Naive thymus-derived CD4-positive, alpha-beta T cell (primary cell): ENCODE measurements around the gene AGAP1. TPM values are rescaled to one million over a fixed set of nuclear protein-coding genes. Genes with fewer than 3 reads are reported as not detected.

Experiments
- ATAC-seq: fragments of 150-1000 bp; cut with Tn5 transposase; 2 replicates; pipeline ENCODE4 v1.10.0; 2021; ENCODE audit warnings: mild to moderate bottlenecking, moderate library complexity
- CTCF ChIA-PET: fragments of 350-600 bp; sonication (Branson Sonifier 250); formaldehyde crosslinking; loops from one replicate; lab custom pipeline; 2021; ENCODE audit warnings: antibody characterized with exemption; lab: Charles Lee
- POLR2A ChIA-PET: fragments of 350-600 bp; sonication (Branson Sonifier 250); formaldehyde crosslinking; loops from one replicate; lab custom pipeline; 2021; ENCODE audit warnings: antibody characterized with exemption, inconsistent platforms; lab: Charles Lee
- DNase-seq, 9 donors: peaks; one replicate each; pipeline versions ENCODE4 v3.0.0 to v3.0.0-alpha.2; 2020 to 2022; ENCODE audit warnings: mixed read lengths in 1 of 9
- H3K27ac ChIP-seq: one replicate; pipeline ENCODE4 v1.7.0; 2013; ENCODE audit warnings: mild to moderate bottlenecking, low read depth, low read length, moderate library complexity
- H3K27me3 ChIP-seq, 2 donors: one replicate each; pipeline ENCODE4 v1.7.0; 2013; ENCODE audit warnings: low read length in 2 of 2, mild to moderate bottlenecking in 2 of 2, moderate library complexity in 2 of 2; ENCODE audit not compliant: control insufficient read depth in 2 of 2, insufficient read depth in 2 of 2
- H3K36me3 ChIP-seq, 3 experiments: 1 replicate in 2 of 3; 2 replicates in 1 of 3; pipeline ENCODE4 v1.7.0; 2013; ENCODE audit warnings: low read length in 3 of 3, mild to moderate bottlenecking in 3 of 3, moderate library complexity in 1 of 3; ENCODE audit not compliant: insufficient read depth in 3 of 3, control insufficient read depth in 2 of 3
- H3K4me1 ChIP-seq, 2 donors: one replicate each; pipeline ENCODE4 v1.7.0; 2013; ENCODE audit warnings: low read length in 2 of 2, mild to moderate bottlenecking in 2 of 2, moderate library complexity in 1 of 2; ENCODE audit not compliant: control insufficient read depth in 2 of 2, insufficient read depth in 2 of 2
- H3K4me3 ChIP-seq: 2 replicates; pipeline ENCODE4 v1.7.0; 2013; ENCODE audit warnings: mild to moderate bottlenecking, low read length
- H3K9me3 ChIP-seq, 3 experiments: 1 replicate in 2 of 3; 2 replicates in 1 of 3; pipeline ENCODE4 v1.7.0; 2013; ENCODE audit warnings: low read length in 3 of 3; ENCODE audit not compliant: control insufficient read depth in 2 of 3
- H3K27ac Mint-ChIP-seq, 9 donors: one replicate each; pipeline ENCODE4 v1.8.0; 2020 to 2022; ENCODE audit warnings: mixed read lengths in 9 of 9, mild to moderate bottlenecking in 8 of 9, moderate library complexity in 5 of 9, inconsistent platforms in 2 of 9
- H3K27me3 Mint-ChIP-seq, 5 donors: one replicate each; pipeline ENCODE4 v1.8.0; 2021 to 2022; ENCODE audit warnings: mixed read lengths in 5 of 5, mild to moderate bottlenecking in 1 of 5
- H3K36me3 Mint-ChIP-seq, 5 donors: one replicate each; pipeline ENCODE4 v1.8.0; 2020 to 2022; ENCODE audit warnings: mixed read lengths in 5 of 5, mild to moderate bottlenecking in 3 of 5, inconsistent platforms in 1 of 5
- H3K4me1 Mint-ChIP-seq, 7 donors: one replicate each; pipeline ENCODE4 v1.8.0; 2020 to 2022; ENCODE audit warnings: mixed read lengths in 7 of 7, mild to moderate bottlenecking in 3 of 7, inconsistent platforms in 1 of 7
- H3K4me3 Mint-ChIP-seq, 10 donors: one replicate each; pipeline ENCODE4 v1.8.0; 2020 to 2022; ENCODE audit warnings: mild to moderate bottlenecking in 10 of 10, mixed read lengths in 10 of 10, moderate library complexity in 6 of 10, inconsistent platforms in 2 of 10
- H3K9me3 Mint-ChIP-seq, 11 donors: one replicate each; pipeline ENCODE4 v1.8.0; 2020 to 2022; ENCODE audit warnings: mixed read lengths in 11 of 11, mild to moderate bottlenecking in 4 of 11, inconsistent platforms in 1 of 11, moderate library complexity in 1 of 11
- intact Hi-C, 2 donors: fragments of 100-400 bp; cut with micrococcal nuclease; formaldehyde crosslinking; loops; one replicate each; pipeline ENCODE4 v1.15.1; 2023
- polyA plus RNA-seq, 2 donors: library from polyadenylated mRNA; unstranded; fragments of 300-500 nt; fragmentation: Illumina TruSeq; gene quantifications; one replicate each; pipeline ENCODE4 v1.2.3, GENCODE V29; 2021
- total RNA-seq, 6 experiments: library from RNA in 5 of 6; stranded (reverse) in 5 of 6; gene quantifications; 1 replicate in 5 of 6; 2 replicates in 1 of 6; pipeline ENCODE4 v1.2.3 and lab custom pipeline; 2021 to 2026

Gene AGAP1
- total and polyA plus RNA-seq, 7 experiments from 2014 or later = 0.35 to 9.6 (median 0.85) TPM; not detected in 2

GRCh38 chr2:235774153-235774870, 280.5 kb downstream of the AGAP1 start:
- Histone ChIP-seq H3K4me3 (no peak overlapping the region), H3K9me3 (no peaks in the 10 kb centered on the region), H3K27me3 (no peaks in the 10 kb centered on the region), H3K36me3 (no peaks in the 10 kb centered on the region), H3K27ac (no peak overlapping the region), H3K4me1 (no peaks in the 10 kb centered on the region)
- Mint-ChIP-seq H3K27ac (no peak overlapping the region), H3K9me3 (no peaks in the 10 kb centered on the region), H3K27me3 (peaks cover under 1 to 15% (median 9%) of the 10 kb centered on the region in 5 donors), H3K4me1 (no peaks in the 10 kb centered on the region), H3K4me3 (no peak overlapping the region), H3K36me3 (no peaks in the 10 kb centered on the region)
- ATAC-seq (no peak), DNase-seq (no peak)
- ChIA-PET POLR2A (no interaction called here), CTCF (no interaction called here)
- intact Hi-C loops = no loop called here

GRCh38 chr2:235776531-235776930, 282.7 kb downstream of the AGAP1 start:
- ChIA-PET CTCF (no interaction called here), POLR2A (no interaction called here)
- no peaks in the 10 kb centered on the region for H3K4me1 Mint-ChIP-seq
- intact Hi-C loops = no loop called here
- H3K9me3 ChIP-seq = no peaks in the 10 kb centered on the region
- no peaks in the 10 kb centered on the region for H3K9me3 Mint-ChIP-seq
- no peaks in the 10 kb centered on the region for H3K4me1 ChIP-seq
- no peak overlapping the region for H3K27ac Mint-ChIP-seq
- no peaks in the 10 kb centered on the region for H3K36me3 Mint-ChIP-seq
- H3K27ac ChIP-seq = no peak overlapping the region
- ATAC-seq = no peak
- H3K36me3 ChIP-seq = no peaks in the 10 kb centered on the region
- DNase-seq = no peak
- H3K27me3 ChIP-seq = no peaks in the 10 kb centered on the region
- H3K4me3 ChIP-seq = no peak overlapping the region
- no peak overlapping the region for H3K4me3 Mint-ChIP-seq
- H3K27me3 Mint-ChIP-seq = peaks cover 3 to 27% (median 13%) of the 10 kb centered on the region in 5 donors

- ATAC-seq = peak; percentile 53
- DNase-seq = peak in 7 of 9 donors; percentile 9 to 54 (median 21)
- Mint-ChIP-seq H3K27ac (no peak overlapping the region), H3K36me3 (no peaks in the 10 kb centered on the region), H3K4me3 (no peak overlapping the region), H3K9me3 (no peaks in the 10 kb centered on the region), H3K4me1 (no peaks in the 10 kb centered on the region), H3K27me3 (peaks cover 3 to 41% (median 13%) of the 10 kb centered on the region in 5 donors)
- Histone ChIP-seq H3K36me3 (no peaks in the 10 kb centered on the region), H3K9me3 (no peaks in the 10 kb centered on the region), H3K27me3 (no peaks in the 10 kb centered on the region), H3K27ac (no peak overlapping the region), H3K4me1 (no peaks in the 10 kb centered on the region), H3K4me3 (no peak overlapping the region)
- ChIA-PET CTCF (interaction anchor here (1.0 to 1.6 kb wide), 4 partner anchors 8 to 401 kb away, joined by 3 to 9 read pairs (median 4); no protein-coding TSS in a partner anchor), POLR2A (no interaction called here)
- intact Hi-C loops = loop anchor here in 1 of 2 donors (1.0 kb wide), 1 partner anchor 402 kb away; no protein-coding TSS in a partner anchor
These were observed 285.6 kb downstream of the AGAP1 start for GRCh38 chr2:235779444-235779896.

GRCh38 chr2:235780401-235780800, 286.6 kb downstream of the AGAP1 start:
- Histone ChIP-seq H3K4me3 (no peak overlapping the region), H3K9me3 (no peaks in the 10 kb centered on the region), H3K4me1 (no peaks in the 10 kb centered on the region), H3K27me3 (no peaks in the 10 kb centered on the region), H3K36me3 (no peaks in the 10 kb centered on the region), H3K27ac (no peak overlapping the region)
- ChIA-PET POLR2A (no interaction called here), CTCF (no interaction called here)
- Mint-ChIP-seq H3K4me1 (no peaks in the 10 kb centered on the region), H3K9me3 (no peaks in the 10 kb centered on the region), H3K27ac (no peak overlapping the region), H3K27me3 (peaks cover 3 to 46% (median 13%) of the 10 kb centered on the region in 5 donors), H3K36me3 (no peaks in the 10 kb centered on the region), H3K4me3 (no peak overlapping the region)
- DNase-seq = no peak
- ATAC-seq = no peak
- intact Hi-C loops = no loop called here

GRCh38 chr2:235781775-235782174, 287.9 kb downstream of the AGAP1 start:
- no peaks in the 10 kb centered on the region for H3K9me3 ChIP-seq
- CTCF ChIA-PET = no interaction called here

GRCh38 chr2:235784788-235785187, 290.9 kb downstream of the AGAP1 start:
- H3K27ac Mint-ChIP-seq = peak overlapping the region in 1 of 9 donors; percentile 22
- POLR2A ChIA-PET = no interaction called here

More at GRCh38 chr2:235781775-235782174, 287.9 kb downstream of the AGAP1 start:
- Histone ChIP-seq H3K27ac (no peak overlapping the region), H3K4me3 (no peak overlapping the region), H3K4me1 (no peaks in the 10 kb centered on the region), H3K36me3 (no peaks in the 10 kb centered on the region), H3K27me3 (no peaks in the 10 kb centered on the region)
- DNase-seq (no peak), ATAC-seq (no peak)
- Mint-ChIP-seq H3K36me3 (no peaks in the 10 kb centered on the region), H3K9me3 (no peaks in the 10 kb centered on the region), H3K27ac (no peak overlapping the region), H3K27me3 (peaks cover 3 to 40% (median 13%) of the 10 kb centered on the region in 5 donors), H3K4me3 (no peak overlapping the region), H3K4me1 (peaks cover 0 to under 1% (median 0%) of the 10 kb centered on the region in 7 donors)
- POLR2A ChIA-PET = no interaction called here
- intact Hi-C loops = no loop called here

More at GRCh38 chr2:235784788-235785187, 290.9 kb downstream of the AGAP1 start:
- no peak for ATAC-seq
- no peak overlapping the region for H3K4me3 Mint-ChIP-seq
- H3K9me3 Mint-ChIP-seq = peaks cover 0 to 5% (median 0%) of the 10 kb centered on the region in 11 donors
- no peaks in the 10 kb centered on the region for H3K9me3 ChIP-seq
- peaks cover 0 to 34% (median 12%) of the 10 kb centered on the region in 5 donors for H3K27me3 Mint-ChIP-seq
- DNase-seq = no peak
- peaks cover 0 to 9% (median 0%) of the 10 kb centered on the region in 7 donors for H3K4me1 Mint-ChIP-seq
- no peaks in the 10 kb centered on the region for H3K36me3 Mint-ChIP-seq
- no peaks in the 10 kb centered on the region for H3K36me3 ChIP-seq
- CTCF ChIA-PET = no interaction called here
- H3K4me1 ChIP-seq = no peaks in the 10 kb centered on the region
- H3K4me3 ChIP-seq = no peak overlapping the region
- no peak overlapping the region for H3K27ac ChIP-seq
- intact Hi-C loops = no loop called here
- no peaks in the 10 kb centered on the region for H3K27me3 ChIP-seq
